Breast epithelium (tissue), 4 donors: Measurements from ENCODE around the gene NR2C2. TPM values are rescaled to one million over a fixed set of nuclear protein-coding genes. Genes with fewer than 3 reads are reported as not detected.
A peak's percentile ranks its signal among the peaks of the same experiment; 100 is the strongest.

Experiments
- DNase-seq, 2 donors: peaks; one replicate each; pipeline ENCODE4 v3.0.0-alpha.2; 2019; ENCODE audit warnings: low spot score in 2 of 2
- H3K27ac ChIP-seq, 2 donors: fragments of 200-600 bp; sonication (generic) in 1 of 2; one replicate each; pipeline ENCODE4 v1.5.1; 2016 to 2019; ENCODE audit warnings: mild to moderate bottlenecking in 1 of 2
- H3K27me3 ChIP-seq, 2 donors: fragments of 200-600 bp; sonication (generic) in 1 of 2; one replicate each; pipeline versions ENCODE4 v1.5.1 to v1.6.0; 2017 to 2019; ENCODE audit warnings: control low read depth in 1 of 2, mild to moderate bottlenecking in 1 of 2
- H3K36me3 ChIP-seq: fragments of 200-600 bp; one replicate; pipeline ENCODE4 v1.5.1; 2019
- H3K4me1 ChIP-seq, 2 donors: fragments of 200-600 bp; sonication (generic); one replicate each; pipeline ENCODE4 v1.5.1; 2016 to 2019; ENCODE audit warnings: control low read depth in 1 of 2
- H3K4me3 ChIP-seq, 3 donors: fragments of 200-600 bp; sonication (generic); 1 replicate in 2 of 3; 2 replicates in 1 of 3; pipeline ENCODE4 v1.5.1; 2016 to 2019; ENCODE audit warnings: mild to moderate bottlenecking in 3 of 3, moderate library complexity in 2 of 3
- H3K9me3 ChIP-seq, 2 donors: fragments of 200-600 bp; sonication (generic) in 1 of 2; one replicate each; pipeline ENCODE4 v1.5.1; 2016 to 2019; ENCODE audit warnings: control low read depth in 1 of 2
- POLR2A ChIP-seq: fragments of 450-650 bp; IDR thresholded peaks from one replicate; pipeline ENCODE4 v1.6.1; 2016; ENCODE audit warnings: antibody characterized with exemption, mild to moderate bottlenecking, moderate library complexity
- POLR2AphosphoS5 ChIP-seq, 3 donors: sonication (generic); formaldehyde crosslinking; IDR thresholded peaks; one replicate each; pipeline ENCODE4 v1.6.1; 2017; ENCODE audit warnings: antibody characterized with exemption in 3 of 3
- intact Hi-C: fragments of 100-400 bp; cut with DNase I; formaldehyde crosslinking; loops from one replicate; pipeline ENCODE4 v1.15.1; 2023; ENCODE audit warnings: low total_unique reads
- total RNA-seq, 3 donors: library from RNA; depleted of rRNA; stranded (reverse); fragments of >200 nt; gene quantifications; one replicate each; pipeline ENCODE4 v1.1.0, GENCODE V29; 2016
- TF ChIP-seq, protein P1 (sequence below), 3 donors: fragments of 450-650 bp; IDR thresholded peaks; one replicate each; pipeline ENCODE4 v1.5.1; 2016 to 2017; ENCODE audit warnings: antibody characterized with exemption in 3 of 3, mild to moderate bottlenecking in 3 of 3, moderate library complexity in 3 of 3

The NR2C2 gene
- total RNA-seq, 3 donors from 2014 or later, result 41.9 to 71.0 (median 52.8) TPM

DNA sequence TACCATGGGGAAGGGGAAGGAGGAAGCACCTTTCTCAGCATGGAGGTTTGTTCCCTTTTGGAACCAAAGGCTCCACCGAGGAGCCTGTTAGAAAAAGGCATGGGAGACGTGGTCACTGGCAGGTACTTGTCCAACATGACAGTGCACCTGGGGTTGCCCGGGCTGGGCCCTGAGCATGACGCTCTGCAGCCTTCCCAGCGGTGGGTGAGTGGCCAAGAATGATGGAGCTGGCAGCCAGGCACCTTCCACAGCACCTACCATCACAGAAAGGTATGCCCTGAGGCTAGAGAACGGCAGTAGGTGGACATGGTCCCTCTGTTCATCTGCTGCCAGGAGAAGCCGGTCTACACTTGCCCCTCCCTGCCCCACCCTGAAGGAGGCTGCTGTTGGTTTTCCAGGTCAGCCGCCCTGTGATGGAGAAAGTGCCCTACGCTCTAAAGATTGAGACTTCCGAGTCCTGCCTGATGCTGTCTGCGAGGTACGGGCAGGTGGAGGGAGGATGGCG lies 29.0 kb upstream of the NR2C2 start:
- intact Hi-C loops, result no loop called here
- no peak for TF ChIP-seq POLR2A
- TF ChIP-seq POLR2AphosphoS5 (IDR thresholded peaks at IDR 0.05), result no peak
- TF ChIP-seq, protein P1, sequence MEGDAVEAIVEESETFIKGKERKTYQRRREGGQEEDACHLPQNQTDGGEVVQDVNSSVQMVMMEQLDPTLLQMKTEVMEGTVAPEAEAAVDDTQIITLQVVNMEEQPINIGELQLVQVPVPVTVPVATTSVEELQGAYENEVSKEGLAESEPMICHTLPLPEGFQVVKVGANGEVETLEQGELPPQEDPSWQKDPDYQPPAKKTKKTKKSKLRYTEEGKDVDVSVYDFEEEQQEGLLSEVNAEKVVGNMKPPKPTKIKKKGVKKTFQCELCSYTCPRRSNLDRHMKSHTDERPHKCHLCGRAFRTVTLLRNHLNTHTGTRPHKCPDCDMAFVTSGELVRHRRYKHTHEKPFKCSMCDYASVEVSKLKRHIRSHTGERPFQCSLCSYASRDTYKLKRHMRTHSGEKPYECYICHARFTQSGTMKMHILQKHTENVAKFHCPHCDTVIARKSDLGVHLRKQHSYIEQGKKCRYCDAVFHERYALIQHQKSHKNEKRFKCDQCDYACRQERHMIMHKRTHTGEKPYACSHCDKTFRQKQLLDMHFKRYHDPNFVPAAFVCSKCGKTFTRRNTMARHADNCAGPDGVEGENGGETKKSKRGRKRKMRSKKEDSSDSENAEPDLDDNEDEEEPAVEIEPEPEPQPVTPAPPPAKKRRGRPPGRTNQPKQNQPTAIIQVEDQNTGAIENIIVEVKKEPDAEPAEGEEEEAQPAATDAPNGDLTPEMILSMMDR (IDR thresholded peaks at IDR 0.05), result no peak
- no peak for DNase-seq

DNA sequence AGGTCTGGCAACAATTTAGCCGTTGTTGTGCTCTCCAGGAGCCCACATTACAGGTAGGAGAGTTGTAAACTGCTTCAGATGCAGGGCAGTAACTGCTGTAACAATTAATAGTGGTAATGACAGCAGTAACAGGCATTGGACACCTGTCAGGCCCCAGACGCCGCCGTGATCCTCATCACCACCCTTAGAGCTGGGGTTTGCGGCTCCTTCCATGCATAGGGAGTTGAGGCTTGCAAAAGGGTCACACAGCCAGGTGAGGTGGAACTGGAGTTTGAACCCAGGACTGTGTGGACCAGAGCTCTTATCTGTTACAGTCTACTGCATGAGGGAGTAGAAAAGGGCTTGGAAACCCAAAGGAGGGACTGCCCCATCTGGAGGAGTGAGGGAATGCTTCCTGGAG lies 26.8 kb upstream of the NR2C2 start:
- Histone ChIP-seq H3K27me3 (no peaks in the 10 kb centered on the region), H3K4me3 (no peak overlapping the region), H3K4me1 (peaks cover 0 to 5% of the 10 kb centered on the region in 2 donors), H3K36me3 (no peaks in the 10 kb centered on the region), H3K27ac (no peak overlapping the region), H3K9me3 (no peaks in the 10 kb centered on the region)
- TF ChIP-seq POLR2AphosphoS5 (IDR thresholded peaks at IDR 0.05) (no peak), POLR2A (no peak)
- TF ChIP-seq, protein P1 (IDR thresholded peaks at IDR 0.05), result no peak
- DNase-seq, result no peak
- intact Hi-C loops, result no loop called here

More for the DNA sequence above, 29.0 kb upstream of the NR2C2 start:
- H3K4me1 ChIP-seq, result peaks cover 0 to 5% of the 10 kb centered on the region in 2 donors
- no peak overlapping the region for H3K4me3 ChIP-seq
- H3K27me3 ChIP-seq, result no peaks in the 10 kb centered on the region
- no peaks in the 10 kb centered on the region for H3K36me3 ChIP-seq
- H3K27ac ChIP-seq, result no peak overlapping the region
- no peaks in the 10 kb centered on the region for H3K9me3 ChIP-seq

DNA sequence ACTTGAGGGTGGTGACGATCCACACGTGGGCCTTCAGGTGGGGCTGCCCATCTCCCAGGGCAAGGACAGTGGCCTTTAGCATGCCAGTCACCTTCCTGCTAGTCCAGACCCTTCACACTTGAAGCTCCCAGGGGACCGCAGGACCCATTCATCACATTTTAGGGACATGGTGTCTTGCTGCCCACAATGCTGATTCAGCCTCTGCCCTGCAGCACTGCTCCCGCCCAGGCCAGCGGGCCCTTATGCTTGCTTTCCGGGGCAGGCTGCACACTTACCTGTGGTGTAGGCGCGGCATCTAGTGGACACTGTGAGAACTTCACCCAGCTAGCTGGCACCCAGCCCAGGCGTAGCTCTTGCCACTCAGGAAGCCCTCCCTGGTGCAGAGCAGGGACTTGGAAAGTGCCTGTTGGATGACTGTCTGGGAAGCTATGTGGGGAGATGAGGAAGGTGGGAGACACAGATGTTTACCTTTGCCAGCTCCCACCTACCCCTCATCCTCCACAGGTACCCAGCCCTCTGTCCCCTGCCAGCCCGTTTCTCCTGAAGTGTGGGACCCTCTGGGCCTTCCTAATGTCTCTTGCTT lies 26.3 kb upstream of the NR2C2 start:
- Histone ChIP-seq H3K36me3 (no peaks in the 10 kb centered on the region), H3K27ac (no peak overlapping the region)

DNA sequence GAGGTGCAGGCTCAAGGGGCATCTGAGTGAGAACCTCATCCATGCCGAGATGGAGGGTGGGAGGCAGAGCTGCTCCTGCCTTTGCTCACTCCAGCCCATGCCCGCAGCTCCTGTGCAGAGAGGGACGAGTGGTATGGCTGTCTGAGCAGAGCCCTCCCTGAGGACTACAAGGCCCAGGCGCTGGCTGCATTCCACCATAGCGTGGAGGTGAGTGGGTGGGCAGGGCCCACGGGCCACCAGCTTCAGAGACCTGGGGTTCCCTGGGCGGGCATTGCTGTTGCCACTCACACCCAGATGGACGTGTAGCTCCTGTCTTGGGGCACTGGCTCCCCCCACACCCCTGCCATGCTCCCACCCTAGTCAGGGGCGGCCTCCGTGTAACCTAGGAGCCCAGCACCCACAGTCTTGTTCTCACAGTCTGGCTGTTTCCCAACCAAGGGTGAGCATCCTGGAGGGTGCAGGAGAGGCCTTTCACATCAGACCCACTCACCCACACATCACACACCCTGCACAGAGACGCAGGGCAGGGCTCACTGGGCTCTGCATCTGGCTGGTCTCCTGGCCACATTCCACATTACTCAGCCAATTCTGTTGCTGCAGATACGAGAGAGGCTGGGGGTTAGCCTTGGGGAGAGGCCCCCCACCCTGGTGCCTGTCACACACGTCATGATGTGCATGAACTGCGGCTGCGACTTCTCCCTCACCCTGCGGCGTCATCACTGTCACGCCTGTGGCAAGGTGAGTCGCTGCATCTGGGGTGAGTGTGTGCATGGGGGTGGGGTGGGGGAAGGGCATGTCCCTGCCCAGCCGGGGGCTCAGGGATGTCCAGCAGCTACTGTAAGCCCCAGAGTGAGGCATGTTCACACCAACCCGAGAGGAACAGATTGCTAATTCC lies 25.3 kb upstream of the NR2C2 start:
- Histone ChIP-seq H3K9me3 (no peaks in the 10 kb centered on the region), H3K4me3 (no peak overlapping the region), H3K27me3 (no peaks in the 10 kb centered on the region), H3K36me3 (no peaks in the 10 kb centered on the region), H3K27ac (no peak overlapping the region), H3K4me1 (peaks cover 0 to 9% of the 10 kb centered on the region in 2 donors)
- no peak for DNase-seq
- TF ChIP-seq, protein P1 (IDR thresholded peaks at IDR 0.05), result no peak
- no peak for TF ChIP-seq POLR2AphosphoS5 (IDR thresholded peaks at IDR 0.05)
- no peak for TF ChIP-seq POLR2A
- intact Hi-C loops, result no loop called here

More for the DNA sequence above, 26.3 kb upstream of the NR2C2 start:
- Histone ChIP-seq H3K4me3 (no peak overlapping the region), H3K9me3 (no peaks in the 10 kb centered on the region), H3K4me1 (peaks cover 0 to 7% of the 10 kb centered on the region in 2 donors), H3K27me3 (no peaks in the 10 kb centered on the region)
- TF ChIP-seq POLR2AphosphoS5 (IDR thresholded peaks at IDR 0.05), result peak; percentile 41 to 85 (median 79)
- no peak for TF ChIP-seq POLR2A
- TF ChIP-seq, protein P1 (IDR thresholded peaks at IDR 0.05), result peak; percentile 96 to 99 (median 98)
- intact Hi-C loops, result no loop called here
- peak; percentile 71 to 88 for DNase-seq

DNA sequence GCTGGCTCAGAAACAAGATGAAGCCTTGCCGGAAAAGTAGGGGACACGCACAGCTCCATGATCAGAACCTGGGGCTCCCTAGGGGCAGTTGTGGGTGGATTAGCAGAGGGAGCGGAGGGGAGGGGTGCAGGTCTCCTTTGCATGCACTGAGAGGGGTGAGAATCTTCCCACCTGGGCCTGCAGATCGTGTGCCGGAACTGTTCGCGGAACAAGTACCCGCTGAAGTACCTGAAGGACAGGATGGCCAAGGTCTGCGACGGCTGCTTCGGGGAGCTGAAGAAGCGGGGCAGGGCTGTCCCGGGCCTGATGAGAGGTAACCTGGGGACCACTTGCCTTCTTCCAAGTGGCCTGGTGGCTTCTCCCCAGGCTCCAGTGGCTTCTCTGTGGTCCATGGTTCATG lies 24.5 kb upstream of the NR2C2 start:
- no peaks in the 10 kb centered on the region for H3K9me3 ChIP-seq
- DNase-seq, result no peak
- H3K27ac ChIP-seq, result no peak overlapping the region
- H3K4me3 ChIP-seq, result no peak overlapping the region
- H3K36me3 ChIP-seq, result no peaks in the 10 kb centered on the region
- peaks cover 0 to 9% of the 10 kb centered on the region in 2 donors for H3K4me1 ChIP-seq
- H3K27me3 ChIP-seq, result no peaks in the 10 kb centered on the region
- TF ChIP-seq POLR2AphosphoS5 (IDR thresholded peaks at IDR 0.05) (no peak), POLR2A (no peak)
- TF ChIP-seq, protein P1 (IDR thresholded peaks at IDR 0.05), result no peak
- intact Hi-C loops, result no loop called here
